ENCODE measurements around the gene PHLDB3.
"Not testable (repeated sequence)": the region's sequence is repeated elsewhere in the genome, so short reads cannot be mapped to it uniquely, and the experiment has no call there.

Gene PHLDB3

GRCh38 chr19:43445426-43445825 lies 59.1 kb downstream of the PHLDB3 start:
- Histone ChIP-seq H3K4me1 (ENCODE audit: control insufficient read depth, low read length) (0 out of 2 replicates have a peak, but pooled peaks cover 2% of the 10 kb centered on the region), H4K20me1 (ENCODE audit: control insufficient read depth, insufficient read depth, low read depth, low read length) (no peaks in the 10 kb centered on the region), H3K27me3 (ENCODE audit: control insufficient read depth, low read length) (no peaks in the 10 kb centered on the region), H3K79me2 (ENCODE audit: control insufficient read depth, low read length) (no peaks in the 10 kb centered on the region), H3F3A (ENCODE audit: control insufficient read depth, insufficient read depth) (no peaks in the 10 kb centered on the region), H3K4me2 (ENCODE audit: low read length) (no peak overlapping the region), H3K9me2 (replicated peaks; ENCODE audit: control insufficient read depth, low read length) (no peaks in the 10 kb centered on the region), H3K9me3 (ENCODE audit: control insufficient read depth, insufficient read depth, low read length) (no peaks in the 10 kb centered on the region), H3K27ac (ENCODE audit: low read depth, low read length) (no peak overlapping the region), H3K36me3 (ENCODE audit: control insufficient read depth, low read length) (no peaks in the 10 kb centered on the region), H3K4me3 (ENCODE audit: low read length) (no peak overlapping the region)
- TF ChIP-seq CTCF (IDR thresholded peaks at IDR 0.05; ENCODE audit: low read depth, low read length, poor library complexity, severe bottlenecking) (no peak), EZH2phosphoT487 (IDR thresholded peaks at IDR 0.05; ENCODE audit: borderline replicate concordance, low read length) (no peak)

- no peaks in the 10 kb centered on the region for H3K27me3 ChIP-seq (ENCODE audit: control insufficient read depth, low read length)
- no peaks in the 10 kb centered on the region for H4K20me1 ChIP-seq (ENCODE audit: control insufficient read depth, insufficient read depth, low read depth, low read length)
- H3K9me3 ChIP-seq (ENCODE audit: control insufficient read depth, insufficient read depth, low read length) = no peaks in the 10 kb centered on the region
- H3K9me2 ChIP-seq (replicated peaks; ENCODE audit: control insufficient read depth, low read length) = no peaks in the 10 kb centered on the region
- H3K36me3 ChIP-seq (ENCODE audit: control insufficient read depth, low read length) = no peaks in the 10 kb centered on the region
- no peak overlapping the region for H3K4me3 ChIP-seq (ENCODE audit: low read length)
- H3K27ac ChIP-seq (ENCODE audit: low read depth, low read length) = no peak overlapping the region
- TF ChIP-seq CTCF (IDR thresholded peaks at IDR 0.05; ENCODE audit: low read depth, low read length, poor library complexity, severe bottlenecking) (no peak), EZH2phosphoT487 (IDR thresholded peaks at IDR 0.05; ENCODE audit: borderline replicate concordance, low read length) (no peak)
- no peaks in the 10 kb centered on the region for H3F3A ChIP-seq (ENCODE audit: control insufficient read depth, insufficient read depth)
- 0 out of 2 replicates have a peak, but pooled peaks cover 2% of the 10 kb centered on the region for H3K4me1 ChIP-seq (ENCODE audit: control insufficient read depth, low read length)
- H3K4me2 ChIP-seq (ENCODE audit: low read length) = no peak overlapping the region
- no peaks in the 10 kb centered on the region for H3K79me2 ChIP-seq (ENCODE audit: control insufficient read depth, low read length)
These were observed 59.8 kb downstream of the PHLDB3 start for GRCh38 chr19:43444531-43445287.

GRCh38 chr19:43444091-43444490 lies 60.5 kb downstream of the PHLDB3 start:
- H3K27me3 ChIP-seq (ENCODE audit: control insufficient read depth, low read length); H3F3A ChIP-seq (ENCODE audit: control insufficient read depth, insufficient read depth); H3K4me2 ChIP-seq (ENCODE audit: low read length); H3K27ac ChIP-seq (ENCODE audit: low read depth, low read length); H3K9me2 ChIP-seq (replicated peaks; ENCODE audit: control insufficient read depth, low read length); H3K4me1 ChIP-seq (ENCODE audit: control insufficient read depth, low read length); H3K36me3 ChIP-seq (ENCODE audit: control insufficient read depth, low read length); H3K9me3 ChIP-seq (ENCODE audit: control insufficient read depth, insufficient read depth, low read length); H3K79me2 ChIP-seq (ENCODE audit: control insufficient read depth, low read length); H4K20me1 ChIP-seq (ENCODE audit: control insufficient read depth, insufficient read depth, low read depth, low read length); H3K4me3 ChIP-seq (ENCODE audit: low read length): not testable (repeated sequence)

GRCh38 chr19:43441716-43442115 lies 62.8 kb downstream of the PHLDB3 start:
- Histone ChIP-seq H4K20me1 (ENCODE audit: control insufficient read depth, insufficient read depth, low read depth, low read length) (no peaks in the 10 kb centered on the region), H3K4me3 (ENCODE audit: low read length) (no peak overlapping the region), H3K4me1 (ENCODE audit: control insufficient read depth, low read length) (peaks cover 11% of the 10 kb centered on the region), H3K36me3 (ENCODE audit: control insufficient read depth, low read length) (no peaks in the 10 kb centered on the region), H3F3A (ENCODE audit: control insufficient read depth, insufficient read depth) (no peaks in the 10 kb centered on the region), H3K9me3 (ENCODE audit: control insufficient read depth, insufficient read depth, low read length) (0 out of 2 replicates have a peak, but pooled peaks cover 3% of the 10 kb centered on the region), H3K27me3 (ENCODE audit: control insufficient read depth, low read length) (no peaks in the 10 kb centered on the region), H3K9me2 (replicated peaks; ENCODE audit: control insufficient read depth, low read length) (no peaks in the 10 kb centered on the region), H3K79me2 (ENCODE audit: control insufficient read depth, low read length) (no peaks in the 10 kb centered on the region), H3K27ac (ENCODE audit: low read depth, low read length) (no peak overlapping the region), H3K4me2 (ENCODE audit: low read length) (no peak overlapping the region)
- TF ChIP-seq CTCF (IDR thresholded peaks at IDR 0.05; ENCODE audit: low read depth, low read length, poor library complexity, severe bottlenecking) (no peak), EZH2phosphoT487 (IDR thresholded peaks at IDR 0.05; ENCODE audit: borderline replicate concordance, low read length) (no peak)

Measured in DOHH2 (cell line).